Activated CD4-positive, alpha-beta T cell treated with anti-CD3 and anti-CD28 coated beads for 1 hour (primary cell): ENCODE measurements around the gene MYMK.

Source experiments
- DNase-seq: peaks from one replicate; pipeline ENCODE4 v3.0.0-alpha.2; 2020

The MYMK gene

GRCh38 chr9:133496861-133497842, 27.6 kb downstream of the MYMK start:
- DNase-seq: no peak

GRCh38 chr9:133495327-133496293, 29.1 kb downstream of the MYMK start:
- no peak for DNase-seq

- DNase-seq: no peak
Observed at GRCh38 chr9:133494636-133495326, 30.0 kb downstream of the MYMK start.

- DNase-seq: no peak
Observed at GRCh38 chr9:133493845-133494540, 30.8 kb downstream of the MYMK start.

GRCh38 chr9:133493428-133493827, 31.3 kb downstream of the MYMK start:
- DNase-seq: no peak

- no peak for DNase-seq
Observed at GRCh38 chr9:133492061-133493021, 32.4 kb downstream of the MYMK start.

- no peak for DNase-seq
Observed at GRCh38 chr9:133491656-133491925, 33.2 kb downstream of the MYMK start.

- DNase-seq: no peak
Observed at GRCh38 chr9:133490865-133491655, 33.7 kb downstream of the MYMK start.

GRCh38 chr9:133490201-133490681, 34.5 kb downstream of the MYMK start:
- DNase-seq: no peak

- no peak for DNase-seq
Observed at GRCh38 chr9:133489253-133490190, 35.2 kb downstream of the MYMK start.

- no peak for DNase-seq
Observed at GRCh38 chr9:133488686-133489252, 36.0 kb downstream of the MYMK start.

GRCh38 chr9:133487331-133487725, 37.4 kb downstream of the MYMK start:
- DNase-seq: no peak

GRCh38 chr9:133485531-133486260, 39.1 kb downstream of the MYMK start:
- DNase-seq: no peak

GRCh38 chr9:133484671-133485437, 39.9 kb downstream of the MYMK start:
- no peak for DNase-seq

GRCh38 chr9:133483611-133484010, 41.1 kb downstream of the MYMK start:
- DNase-seq: no peak

GRCh38 chr9:133478851-133479711, 45.7 kb downstream of the MYMK start, which contains the start of gene SLC2A6:
Gene SLC2A6 (minus strand): TSS chr9:133479099. CDS start chr9:133479059, 40 bp downstream.
- DNase-seq: peak; percentile 64
